Activated T-helper 1 cell treated with Interleukin-2 at 50 U/mL for 16 hours (primary cell): ENCODE data around the gene DYNLT1.
"Not testable (repeated sequence)": the region's sequence is repeated elsewhere in the genome, so short reads cannot be mapped to it uniquely, and the experiment has no call there.

Experiments used
- DNase-seq: peaks from one replicate; pipeline ENCODE4 v3.0.0-alpha.2; 2020; ENCODE audit warnings: low read depth

The DYNLT1 gene

DNA sequence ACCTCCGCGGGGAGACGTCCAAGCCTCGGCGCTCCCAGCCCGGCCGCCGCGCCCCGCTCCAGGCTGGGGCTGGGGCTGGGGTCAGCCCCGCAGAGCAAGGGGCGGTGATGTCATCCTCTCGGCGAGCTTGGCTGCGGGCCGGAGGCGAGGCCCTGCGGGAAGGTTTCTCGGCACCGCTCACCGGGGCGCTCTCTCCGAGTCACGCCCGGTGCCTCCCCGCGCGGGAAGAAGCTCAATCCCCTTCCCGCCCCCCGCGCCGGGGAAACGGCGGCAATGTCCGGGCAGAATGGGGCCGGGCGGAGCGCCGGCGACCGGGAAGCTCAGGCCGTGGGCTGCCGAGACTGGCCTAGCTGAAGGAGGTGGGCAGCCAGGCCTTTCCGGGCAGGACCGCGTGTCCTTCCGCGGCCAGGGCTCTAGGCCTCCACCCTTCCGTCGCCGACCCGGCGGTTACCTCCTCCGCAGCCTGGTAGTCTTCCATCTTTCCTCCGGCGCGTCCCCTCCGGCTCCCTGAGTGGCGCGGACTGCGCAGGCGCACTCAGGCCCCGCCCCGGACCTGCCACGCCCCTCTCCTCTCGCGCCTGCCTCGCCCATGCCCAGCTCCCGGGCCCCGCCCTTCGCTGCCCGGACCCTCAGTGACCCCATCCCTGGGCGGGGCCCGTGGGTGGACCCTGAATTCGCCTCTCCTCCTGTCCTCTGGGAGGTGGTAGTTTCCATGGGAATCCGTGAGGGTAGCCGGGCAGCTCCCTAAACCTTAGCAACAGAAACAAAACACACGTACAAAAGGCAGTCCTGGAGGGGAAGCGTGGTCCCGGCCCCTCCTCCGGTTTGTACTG lies at the start of gene DYNLT1:
TSS of gene DYNLT1 (minus strand) at position 513 of the 833 bp plus-strand sequence. CDS start at position 478, 35 bp downstream.
- DNase-seq: peak; percentile 83

DNA sequence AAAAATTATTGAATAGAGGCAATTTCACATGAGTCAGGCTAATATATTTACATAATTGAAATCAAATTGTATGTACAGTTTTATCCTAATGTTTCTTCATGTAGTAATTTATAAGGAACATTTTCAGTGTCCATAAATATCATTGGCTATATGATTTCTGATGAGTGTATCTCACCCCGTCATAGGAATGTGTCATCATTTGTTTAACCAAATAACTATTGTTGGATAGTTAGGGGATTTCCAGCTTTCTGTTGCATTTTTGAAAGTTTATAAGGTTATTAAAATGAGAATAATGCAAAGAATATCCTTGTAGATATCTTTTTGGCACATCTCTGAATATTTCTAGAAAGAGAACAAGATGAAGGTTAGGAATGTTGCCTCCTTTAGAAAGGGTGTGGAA lies 44.3 kb upstream of the DYNLT1 start:
- no peak for DNase-seq

DNA sequence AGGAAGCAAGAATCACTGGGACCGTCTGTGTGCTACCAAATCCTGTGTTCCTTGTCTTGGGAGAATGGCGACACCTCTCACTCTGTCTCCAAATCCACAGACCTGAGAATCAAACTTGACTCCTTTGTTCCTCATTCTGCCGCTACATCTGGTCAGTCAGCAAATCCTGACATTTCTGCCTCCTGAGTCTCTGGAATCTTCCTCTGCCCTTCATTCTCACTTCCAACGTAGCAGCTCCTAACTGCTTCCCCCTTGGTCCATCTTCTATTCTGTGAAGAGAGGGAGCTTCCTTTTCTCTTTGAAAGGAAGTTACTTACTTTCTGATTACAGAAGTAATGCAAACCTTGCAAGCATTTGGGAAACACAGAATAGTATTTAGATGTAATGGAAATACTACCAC lies 43.0 kb upstream of the DYNLT1 start:
- DNase-seq: no peak

DNA sequence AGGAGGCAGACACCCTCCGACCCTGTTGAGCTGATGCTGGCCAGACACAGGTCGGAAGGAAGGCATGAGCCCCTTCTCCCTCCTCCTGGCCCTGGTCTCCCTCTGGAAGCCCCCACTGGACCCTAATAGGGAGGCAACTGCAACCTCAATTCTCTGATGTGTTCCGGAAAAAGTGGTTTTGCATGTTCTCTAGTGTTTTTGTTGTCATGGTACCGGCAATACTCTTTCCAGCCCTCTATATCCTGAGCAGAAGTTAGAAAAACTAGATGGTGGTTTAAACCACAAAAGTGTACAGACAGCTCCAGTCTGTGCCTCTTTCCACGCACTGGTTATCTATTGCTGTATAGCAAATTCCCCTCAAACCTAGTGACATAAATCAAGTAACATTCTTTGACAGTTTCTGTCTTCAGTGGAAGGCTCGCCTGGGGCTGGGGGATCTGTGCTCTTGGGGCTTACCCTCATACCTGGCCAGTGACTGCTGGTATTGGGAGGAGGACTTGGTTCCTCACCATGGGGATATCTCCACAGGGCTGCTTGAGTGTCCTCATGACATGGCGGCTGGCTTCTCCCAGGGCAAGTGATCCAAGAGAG lies 42.3 kb upstream of the DYNLT1 start:
- DNase-seq: peak; percentile 13

DNA sequence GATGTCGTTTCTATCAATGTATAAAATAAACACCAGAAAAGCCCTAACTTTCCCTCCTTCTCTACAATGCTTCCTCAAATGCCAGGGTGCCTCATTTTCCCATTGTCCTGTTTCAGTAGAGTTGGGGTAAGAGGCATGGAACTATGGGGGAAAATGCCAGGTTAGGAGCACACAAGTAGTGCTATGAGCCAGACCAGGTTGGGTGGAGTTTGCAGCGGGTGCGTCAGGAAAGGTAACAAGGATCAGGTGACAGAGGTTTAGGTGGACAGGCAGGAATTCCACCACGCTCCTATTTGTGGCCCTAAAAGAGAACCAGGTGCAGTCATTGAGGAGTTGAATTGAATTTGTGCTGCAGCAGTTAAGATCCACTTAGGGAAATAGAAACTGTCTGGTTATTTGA lies 41.8 kb upstream of the DYNLT1 start:
- no peak for DNase-seq

DNA sequence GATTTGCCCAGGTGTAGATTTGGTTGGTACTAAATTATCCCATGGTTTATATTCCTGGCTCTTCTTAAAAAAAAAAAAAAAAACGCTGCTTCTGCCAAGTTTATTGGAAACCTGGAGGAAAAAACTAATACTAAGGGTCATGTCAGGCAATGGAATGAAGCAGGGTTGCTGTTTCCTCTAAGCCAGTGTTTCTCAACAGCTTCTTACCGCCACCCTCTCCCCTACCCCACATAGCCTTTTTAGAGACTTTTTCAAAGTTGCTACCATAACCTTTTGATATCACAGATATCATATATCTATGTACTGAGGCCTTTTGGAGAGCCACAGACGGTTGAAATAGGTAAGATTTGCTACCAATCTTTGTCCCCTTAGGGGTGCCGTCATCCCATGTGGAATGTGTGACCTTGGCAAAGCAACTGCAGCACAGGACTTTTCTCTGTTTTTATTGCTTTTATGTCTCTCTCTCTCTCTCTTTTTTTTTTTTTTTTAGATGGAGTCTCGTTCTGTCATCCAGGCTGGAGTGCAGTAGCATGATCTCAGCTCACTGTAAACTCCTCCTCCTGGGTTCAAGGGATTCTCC lies 40.3 kb upstream of the DYNLT1 start:
- DNase-seq: no peak

DNA sequence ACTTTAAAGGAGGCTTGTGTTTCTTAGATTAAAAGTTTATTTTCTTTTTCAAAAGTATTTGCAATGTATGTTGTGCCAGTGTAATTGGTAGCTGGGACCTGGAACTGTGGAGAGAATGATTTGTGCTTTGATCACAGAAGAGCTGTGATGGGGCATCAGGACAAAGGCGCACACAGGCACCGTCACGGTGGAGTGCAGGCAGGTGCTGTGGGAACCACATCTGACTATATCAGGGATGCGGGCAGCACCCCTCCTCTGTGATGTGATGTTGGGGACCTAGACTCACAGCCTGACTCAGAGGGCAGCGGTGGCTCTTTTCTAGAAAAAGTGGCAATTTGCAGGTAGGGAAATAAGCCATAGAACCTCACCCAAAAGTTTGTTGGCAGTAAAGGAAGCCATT lies 39.8 kb upstream of the DYNLT1 start:
- DNase-seq: no peak

DNA sequence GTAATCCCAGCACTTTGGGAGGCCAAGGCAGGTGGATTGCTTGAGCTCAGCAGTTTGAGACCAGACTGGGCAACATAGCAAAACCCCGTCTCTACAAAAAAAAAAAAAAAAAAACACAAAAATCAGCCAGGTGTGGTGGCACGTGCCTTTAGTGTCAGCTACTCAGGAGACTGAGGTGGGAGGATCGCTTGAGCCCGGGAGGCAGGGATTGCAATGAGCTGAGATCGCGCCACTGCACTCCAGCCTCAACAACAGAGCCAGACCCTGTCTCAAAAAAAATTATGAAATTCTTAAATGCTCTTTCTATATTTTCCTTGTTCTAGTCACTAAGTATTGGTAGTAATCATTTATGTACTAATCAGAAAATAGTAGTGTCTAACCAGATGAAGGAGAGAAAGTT lies 35.9 kb upstream of the DYNLT1 start:
- DNase-seq: no peak

DNA sequence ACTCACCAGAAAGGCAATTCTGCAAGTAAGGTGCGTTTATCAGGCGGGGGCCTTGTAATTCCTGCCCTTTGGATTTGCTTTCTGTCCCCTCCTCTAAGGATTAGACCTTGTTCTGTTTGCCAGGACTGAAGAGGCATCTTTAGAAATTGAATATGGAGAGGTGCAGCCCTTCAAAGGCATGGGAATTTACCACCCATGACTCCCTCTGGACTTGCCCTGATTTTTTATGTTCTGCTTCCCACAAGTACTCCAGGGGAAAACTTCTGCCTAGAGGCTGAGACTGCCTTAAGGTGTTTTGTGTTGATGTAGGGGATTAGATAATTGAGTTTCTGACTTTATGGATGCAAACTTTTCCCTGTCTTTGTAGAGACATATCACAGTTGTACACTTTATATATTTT lies 35.5 kb upstream of the DYNLT1 start:
- no peak for DNase-seq

DNA sequence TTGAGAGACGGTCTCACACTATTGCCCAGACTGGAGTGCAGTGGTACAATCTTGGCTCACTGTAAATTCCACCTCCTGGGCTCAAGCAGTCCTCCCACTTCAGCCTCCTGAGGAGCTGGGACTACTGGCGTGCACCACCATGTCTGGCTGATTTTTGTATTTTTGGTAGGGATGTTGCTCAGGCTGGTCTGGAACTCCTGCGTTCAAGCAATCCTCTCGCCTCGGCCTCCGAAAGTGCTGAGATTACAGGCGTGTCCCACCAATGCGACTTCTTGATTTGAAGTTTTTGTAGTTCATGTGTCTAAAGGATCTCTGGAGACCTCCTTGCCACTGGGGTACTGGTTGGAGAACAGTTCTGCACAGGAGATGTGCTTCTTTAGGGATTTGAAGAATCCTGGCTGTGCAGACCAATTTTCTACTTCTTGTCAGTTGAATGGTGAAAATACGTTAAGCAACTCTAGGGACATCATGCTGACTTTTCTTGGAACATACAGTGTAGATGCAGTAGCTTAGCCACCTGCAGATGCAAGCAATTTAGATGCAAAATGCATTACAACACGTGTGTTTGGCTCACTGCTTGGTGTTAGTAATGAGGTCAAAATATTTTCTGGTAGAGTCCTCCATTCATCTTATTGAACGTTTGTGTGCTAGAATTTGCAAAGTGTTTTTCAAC lies 33.5 kb upstream of the DYNLT1 start:
- no peak for DNase-seq

DNA sequence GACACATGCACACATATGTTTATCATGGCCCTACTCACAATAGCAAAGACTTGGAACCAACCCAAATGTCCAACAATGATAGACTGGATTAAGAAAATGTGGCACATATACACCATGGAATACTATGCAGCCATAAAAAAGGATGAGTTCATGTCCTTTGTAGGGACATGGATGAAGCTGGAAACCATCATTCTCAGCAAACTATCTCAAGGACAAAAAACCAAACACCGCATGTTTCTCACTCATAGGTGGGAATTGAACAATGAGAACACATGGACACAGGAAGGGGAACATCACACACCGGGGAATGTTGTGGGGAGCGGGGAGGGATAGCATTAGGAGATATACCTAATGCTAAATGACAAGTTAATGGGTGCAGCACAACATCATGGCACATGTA lies 32.6 kb upstream of the DYNLT1 start:
- not testable (repeated sequence) for DNase-seq

DNA sequence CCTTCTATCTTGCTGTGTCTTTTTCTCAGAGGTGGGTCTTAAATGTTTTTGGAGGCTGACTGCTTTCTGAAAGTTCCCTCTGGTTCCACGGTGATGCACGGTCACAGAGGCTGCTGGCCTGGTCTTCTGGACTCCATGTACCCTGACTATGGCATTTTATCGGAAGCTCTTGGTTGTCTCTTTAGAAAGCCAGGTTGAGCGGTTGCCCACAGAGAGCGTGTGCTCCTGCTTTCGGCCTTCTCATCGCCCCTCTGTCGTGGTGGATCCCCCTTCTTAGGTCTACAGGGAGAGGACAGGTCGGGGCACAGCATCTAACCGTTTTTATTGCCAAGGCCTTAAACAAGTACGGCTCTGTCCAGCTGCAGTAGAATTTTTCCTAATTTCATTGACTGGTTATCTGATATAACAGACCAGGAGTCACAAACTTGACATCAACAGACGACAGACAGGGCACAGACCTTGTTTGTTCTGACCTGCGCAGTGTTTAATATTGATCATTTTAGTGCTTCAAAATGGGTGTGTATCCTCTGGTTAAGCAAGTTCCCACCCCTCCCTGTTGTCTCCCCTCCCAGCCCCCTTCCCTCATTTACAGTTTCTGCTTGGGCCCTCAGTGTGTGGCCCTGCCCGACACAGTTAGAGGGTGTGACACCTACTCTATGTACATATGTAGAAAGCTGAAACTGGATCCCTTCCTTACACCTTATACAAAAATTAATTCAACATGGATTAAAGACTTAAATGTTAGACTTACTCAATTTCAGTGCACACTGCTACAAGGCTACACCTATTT lies 30.0 kb upstream of the DYNLT1 start:
- DNase-seq: no peak

DNA sequence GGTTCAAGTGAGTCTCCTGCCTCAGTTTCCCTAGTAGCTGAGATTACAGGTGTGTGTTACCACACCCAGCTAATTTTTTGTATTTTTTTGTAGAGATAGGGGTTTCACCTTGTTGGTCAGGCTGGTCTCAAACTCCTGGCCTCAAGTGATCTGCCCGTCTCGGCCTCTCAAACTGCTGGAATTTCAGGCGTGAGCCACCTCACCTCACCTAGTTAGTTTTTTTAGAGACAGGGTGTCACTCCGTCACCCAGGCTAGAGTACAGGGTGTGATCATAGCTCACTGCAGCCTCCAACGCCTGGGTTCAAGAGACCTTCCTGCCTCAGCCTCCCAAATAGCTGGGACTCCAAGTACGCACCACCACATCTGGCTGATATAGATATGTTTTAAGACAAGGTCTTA lies 28.2 kb upstream of the DYNLT1 start:
- no peak for DNase-seq

DNA sequence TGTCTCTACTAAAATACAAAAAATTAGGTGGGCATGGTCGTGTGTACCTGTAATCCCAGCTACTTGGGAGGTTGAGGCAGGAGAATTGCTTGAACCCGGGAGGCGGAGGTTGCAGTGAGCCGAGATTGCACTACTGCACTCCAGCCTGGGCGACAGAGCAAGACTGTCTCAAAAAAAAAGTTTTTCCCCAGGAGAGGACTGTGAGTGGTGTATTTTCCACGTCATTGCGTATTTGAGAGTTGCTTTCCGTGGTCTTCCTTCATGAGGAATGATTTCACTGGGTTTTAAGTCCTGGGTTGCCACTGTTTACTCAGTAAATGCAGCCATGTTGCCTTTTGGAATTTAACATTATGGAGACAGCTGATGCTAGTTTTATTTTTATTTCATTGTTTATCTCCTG lies 27.6 kb upstream of the DYNLT1 start:
- DNase-seq: not testable (repeated sequence)

DNA sequence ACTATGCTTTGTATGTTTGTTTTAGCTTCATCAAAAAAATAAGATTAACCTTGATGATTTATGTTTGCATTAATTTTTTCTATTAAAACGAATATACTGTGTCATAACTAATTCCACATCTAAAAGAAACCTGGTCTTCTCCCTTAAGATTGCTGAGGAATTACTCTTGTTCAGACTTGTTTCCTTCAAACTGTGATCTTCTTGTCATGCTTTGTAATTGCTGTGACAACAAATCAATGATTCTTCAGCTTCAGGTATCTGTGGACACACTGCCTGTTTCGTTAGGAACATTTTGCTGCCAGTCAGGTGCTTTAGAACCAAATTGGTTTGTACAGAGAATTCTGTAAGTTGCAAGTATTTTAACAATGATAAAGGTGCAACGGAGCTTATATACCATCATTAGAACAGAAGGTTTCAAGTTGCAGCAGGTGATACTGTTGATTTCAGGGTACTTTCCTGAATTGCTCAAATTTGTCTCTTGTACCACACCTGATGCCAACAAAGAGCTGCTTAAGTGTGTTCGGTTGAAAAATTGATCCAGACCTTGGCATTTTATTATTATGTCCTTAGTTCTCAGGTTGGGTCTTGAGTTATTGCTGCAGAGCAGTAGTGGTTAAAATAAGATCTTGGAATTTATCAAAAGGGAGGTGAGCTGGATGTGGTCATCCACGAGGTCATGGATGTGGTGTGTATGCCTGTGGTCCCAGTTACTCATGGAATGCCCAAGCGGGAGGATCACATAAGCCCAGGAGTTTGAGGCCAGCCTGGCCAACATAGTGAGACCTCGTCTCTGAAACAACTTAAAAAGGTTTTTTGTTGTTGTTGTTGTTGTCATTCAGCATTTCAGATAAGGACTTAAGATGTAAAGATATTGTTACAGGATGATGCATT lies 24.8 kb upstream of the DYNLT1 start:
- DNase-seq: no peak

DNA sequence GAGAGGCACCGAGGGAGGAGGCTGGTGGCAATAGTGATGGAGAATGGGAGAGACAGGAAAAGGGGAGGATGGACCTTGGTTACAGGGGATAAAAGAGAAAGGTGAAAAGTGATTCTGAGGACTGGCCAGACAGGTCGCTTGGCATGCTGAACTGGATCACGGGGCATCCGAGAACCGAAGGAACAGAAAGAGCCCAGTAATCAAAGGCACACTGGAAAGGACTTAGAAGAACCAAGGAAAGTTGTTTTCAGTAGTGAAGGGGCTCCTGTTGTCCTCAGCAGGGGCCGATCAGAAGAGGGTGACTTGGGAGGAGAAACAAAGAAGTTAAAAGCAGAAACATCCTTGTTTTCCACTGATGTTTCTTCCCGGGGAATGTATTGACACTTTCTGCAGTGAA lies 24.2 kb upstream of the DYNLT1 start:
- no peak for DNase-seq

DNA sequence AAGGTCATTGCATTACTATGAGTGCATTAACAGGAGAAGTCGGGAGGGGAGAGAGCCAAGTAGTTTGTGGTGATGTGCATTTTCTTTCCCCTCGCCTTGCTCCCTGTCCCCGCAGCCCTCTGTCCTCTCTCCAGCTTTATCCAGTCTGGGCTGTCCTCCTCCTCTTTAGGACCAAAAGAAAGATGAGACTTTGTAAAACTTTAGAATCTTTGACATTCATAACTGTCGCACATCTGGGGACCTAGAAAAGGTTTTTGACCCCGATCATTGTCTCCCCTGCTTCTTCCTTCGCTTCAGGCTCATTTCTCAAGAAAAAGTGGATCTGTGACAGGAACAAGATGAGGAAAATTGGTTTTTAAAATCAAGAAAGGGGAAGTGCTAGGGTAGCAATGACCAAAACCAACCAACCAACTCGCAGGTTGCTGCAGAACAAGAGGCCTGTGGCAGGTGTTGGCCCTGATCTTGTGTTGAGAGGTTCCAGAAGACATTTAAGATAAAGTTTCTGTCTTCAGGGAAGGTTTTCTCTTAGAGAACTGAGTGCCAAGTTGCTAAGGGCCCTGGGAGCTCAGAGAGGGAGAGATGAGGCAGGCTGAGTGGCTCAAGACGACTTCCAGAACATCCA lies 22.9 kb upstream of the DYNLT1 start:
- no peak for DNase-seq

DNA sequence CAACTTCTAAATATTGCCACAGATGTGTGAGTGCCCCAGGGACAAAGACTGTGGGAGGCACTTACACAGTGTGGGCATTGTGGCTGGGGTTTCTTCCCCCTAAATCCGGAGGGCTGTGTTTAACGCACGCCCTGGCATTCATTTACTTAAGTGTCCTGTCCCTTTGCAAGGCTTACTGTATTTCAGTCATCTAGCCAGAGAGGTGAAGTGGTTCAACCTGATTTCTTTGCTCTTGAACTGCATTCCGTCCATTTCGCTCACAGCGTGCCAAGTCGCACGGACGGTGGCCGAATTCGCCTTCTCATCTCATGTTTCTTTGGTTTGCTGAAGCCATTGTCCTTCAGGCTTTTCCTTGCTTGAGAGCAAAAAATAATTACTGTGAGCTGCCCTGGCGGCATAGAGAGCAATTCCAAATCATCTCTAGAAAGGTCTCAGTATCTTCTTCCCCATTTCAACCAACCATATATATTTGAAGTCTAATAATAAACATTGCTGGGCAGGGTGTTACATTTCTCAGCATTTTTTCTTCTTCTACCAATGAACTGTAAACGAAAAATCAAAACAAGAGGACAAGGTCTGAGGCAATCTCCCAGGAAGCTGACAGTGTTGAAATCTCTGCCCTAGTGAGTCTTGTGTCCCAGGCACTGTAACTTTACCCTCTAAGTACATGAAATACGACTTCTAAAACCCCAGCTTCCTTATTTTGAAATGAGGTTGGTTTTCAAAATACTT lies 22.3 kb upstream of the DYNLT1 start:
- no peak for DNase-seq

DNA sequence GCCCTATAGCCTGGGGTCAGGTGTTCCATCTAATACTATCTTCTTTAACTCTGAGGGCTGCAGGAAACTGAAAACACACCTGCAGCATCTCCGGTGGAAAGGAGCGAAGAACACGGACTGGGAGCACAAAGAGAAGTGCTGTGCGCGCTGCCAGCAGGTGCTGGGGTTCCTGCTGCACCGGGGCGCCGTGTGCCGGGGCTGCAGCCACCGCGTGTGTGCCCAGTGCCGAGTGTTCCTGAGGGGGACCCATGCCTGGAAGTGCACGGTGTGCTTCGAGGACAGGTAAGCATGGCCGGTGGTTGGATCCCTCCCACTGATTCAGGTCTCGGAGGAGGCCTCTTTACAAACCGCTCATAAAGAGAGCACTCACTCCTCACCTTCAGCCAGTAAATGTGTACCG lies 20.8 kb upstream of the DYNLT1 start:
- no peak for DNase-seq

DNA sequence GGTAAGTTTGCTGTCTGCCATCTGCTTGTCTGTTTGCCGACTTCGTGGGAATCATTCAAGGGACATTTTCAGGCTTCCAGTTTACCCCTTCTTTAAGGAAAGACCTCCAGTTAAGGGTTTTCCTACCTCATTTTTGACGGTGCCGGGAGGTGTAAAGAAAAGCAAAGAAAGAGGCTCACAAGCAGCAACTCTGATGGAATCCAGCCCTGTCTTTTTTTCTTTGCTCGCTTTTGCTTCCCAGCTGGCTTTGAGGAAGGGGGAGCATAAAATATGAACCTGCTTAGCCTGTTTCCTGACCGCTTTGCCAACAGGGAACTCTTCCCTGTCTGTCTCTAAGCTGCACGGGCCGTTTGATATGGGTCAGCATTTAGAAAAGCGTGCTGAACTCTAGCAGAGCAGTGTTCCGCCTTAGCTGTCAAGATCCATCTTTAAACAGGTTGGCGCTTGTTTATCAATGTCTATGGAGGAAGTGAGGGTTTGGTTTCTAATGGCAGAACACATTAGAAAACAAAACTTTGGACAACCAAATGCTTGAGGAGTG lies 19.2 kb upstream of the DYNLT1 start:
- DNase-seq: no peak
